Measurements from ENCODE around the gene IFI27L1. TPM values are rescaled to one million over a fixed set of nuclear protein-coding genes. Genes with fewer than 3 reads are reported as not detected.

Gene IFI27L1, protein sequence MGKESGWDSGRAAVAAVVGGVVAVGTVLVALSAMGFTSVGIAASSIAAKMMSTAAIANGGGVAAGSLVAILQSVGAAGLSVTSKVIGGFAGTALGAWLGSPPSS
- 20.5 TPM for total RNA-seq

DNA sequence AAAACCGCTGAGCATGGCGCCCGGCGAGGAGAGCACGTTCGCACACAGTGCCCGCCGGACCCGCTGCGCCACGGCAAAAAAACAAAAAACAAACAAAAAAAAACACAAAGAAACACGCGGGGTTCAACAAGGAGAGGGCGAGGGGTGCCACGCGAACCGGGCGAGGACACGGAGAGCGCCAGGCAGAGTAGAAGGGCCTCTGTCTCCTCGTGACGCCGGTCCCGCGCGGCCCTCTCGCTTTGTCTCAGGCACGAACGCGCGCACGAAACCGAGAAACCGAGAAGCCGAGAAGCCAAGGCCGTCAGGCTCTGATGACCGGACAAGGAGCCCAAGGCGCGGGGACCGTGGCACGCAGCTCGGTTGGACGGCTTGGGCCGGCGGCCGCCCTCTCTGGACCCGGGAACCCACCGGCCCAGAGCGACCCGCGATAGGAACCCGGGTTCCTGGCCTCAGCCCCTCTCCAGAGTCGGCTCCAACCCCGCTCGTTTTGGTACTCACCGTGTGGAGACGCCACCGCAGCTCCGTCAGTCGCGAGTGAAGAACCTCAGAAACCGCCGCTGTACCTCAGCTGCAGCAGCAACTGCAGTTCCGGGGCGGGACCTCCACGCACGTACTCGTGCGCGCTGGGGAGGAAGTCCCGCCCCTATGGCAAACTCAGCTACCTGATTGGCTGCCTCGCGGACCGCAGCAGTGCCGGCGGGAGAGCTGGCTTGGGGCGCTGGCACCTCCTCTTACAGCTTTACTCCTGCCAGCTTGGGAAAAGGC lies at the start of gene IFI27L1, which contains the start of gene DDX24:
Gene IFI27L1 (plus strand): TSS at position 690 of the 765 bp plus-strand sequence. CDS start 15,628 bp downstream, outside the sequence.
Gene DDX24 (minus strand): TSS at position 582 of the 765 bp plus-strand sequence. CDS start 1,460 bp downstream, outside the sequence.
- ATAC-seq (peak; percentile 100), DNase-seq (ENCODE audit: low spot score) (peak; percentile 98)
- intact Hi-C loops (cut with DNase I), result no loop called here

DNA sequence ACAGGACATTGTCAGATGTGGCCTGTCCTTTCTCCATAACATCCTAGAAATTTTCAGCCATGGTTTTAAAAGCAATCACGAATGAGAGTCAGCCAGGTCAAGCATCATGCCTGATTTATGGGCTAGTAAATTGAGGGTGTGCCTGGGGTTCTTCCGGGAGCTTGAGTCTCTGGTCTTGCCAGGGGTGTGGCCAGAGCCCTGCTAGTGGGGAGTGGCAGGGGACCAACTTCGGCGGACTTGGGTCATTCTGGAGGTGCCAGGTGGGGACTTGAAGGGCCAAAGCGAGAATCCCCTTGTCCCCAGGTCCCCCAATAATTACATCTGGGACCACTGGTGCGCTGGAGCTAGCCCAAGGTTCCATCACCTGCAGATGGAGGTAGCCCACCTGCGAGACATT lies 49.2 kb upstream of the IFI27L1 start:
- intact Hi-C loops (cut with DNase I), result loop anchor here (10.0 kb wide), 1 partner anchor 103 kb away; no protein-coding TSS in a partner anchor
- no peak for ATAC-seq
- DNase-seq (ENCODE audit: low spot score), result no peak

DNA sequence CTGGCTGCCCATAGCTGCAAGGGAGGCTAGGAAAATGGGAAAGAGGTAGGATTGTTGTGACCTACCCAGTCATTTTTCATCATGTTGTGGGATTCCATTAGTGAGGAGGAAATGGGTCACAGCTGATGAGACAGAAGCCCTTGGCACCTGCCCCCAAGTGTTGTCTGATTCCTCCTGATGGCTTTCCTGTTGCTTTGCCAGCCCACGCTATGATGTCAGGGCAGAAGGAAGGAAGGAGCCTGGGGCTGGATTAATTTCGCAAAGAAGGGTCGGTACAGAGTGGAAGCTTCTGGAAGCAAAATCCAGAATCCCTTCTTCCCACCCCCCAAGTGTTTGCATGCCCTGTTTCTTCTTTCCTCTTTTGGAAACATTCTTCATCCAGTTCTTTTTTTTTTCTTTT lies 46.2 kb upstream of the IFI27L1 start:
- DNase-seq (ENCODE audit: low spot score), result no peak
- intact Hi-C loops (cut with DNase I), result loop anchor here (10.0 kb wide), 1 partner anchor 100 kb away; no protein-coding TSS in a partner anchor
- no peak for ATAC-seq

DNA sequence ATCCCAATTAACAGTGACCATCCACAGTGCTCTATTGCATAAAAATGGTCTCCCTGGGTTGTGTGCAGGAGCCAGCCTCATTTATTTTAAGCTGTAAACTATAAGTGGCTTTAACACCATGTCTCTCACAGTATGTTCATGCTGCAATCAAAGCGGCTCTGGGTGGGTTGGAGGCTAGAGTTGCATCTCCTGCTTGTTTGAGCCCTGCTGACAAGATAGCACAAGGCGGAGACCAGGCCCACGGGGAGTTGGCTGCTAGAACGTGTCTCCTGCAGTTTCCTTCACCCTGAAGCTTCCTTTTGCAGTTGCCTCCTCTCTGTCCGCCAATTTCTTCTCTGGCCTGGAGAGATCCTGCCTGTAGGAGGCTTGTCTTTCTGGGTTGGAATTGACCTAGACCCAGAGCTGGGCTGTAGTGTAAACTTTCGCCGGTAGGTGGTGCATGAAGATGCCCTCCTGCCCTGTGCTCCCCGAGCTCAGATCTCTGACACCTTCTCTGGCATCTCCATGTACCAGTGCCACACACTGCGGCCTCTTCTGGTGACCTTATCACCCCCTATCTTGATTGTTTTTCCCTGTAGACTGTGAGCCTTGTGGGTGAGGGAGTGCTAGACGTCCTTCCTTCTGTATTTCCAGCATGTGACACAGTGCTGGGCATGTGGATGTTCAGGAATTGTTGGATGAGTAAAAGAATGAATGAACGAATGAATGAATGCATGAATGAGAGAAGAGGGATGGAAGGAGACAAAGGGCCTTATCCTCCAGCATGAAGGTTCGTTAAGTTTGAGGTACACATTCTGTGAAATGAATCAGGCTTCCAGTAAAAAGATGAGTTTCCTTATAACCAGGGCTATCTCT lies 44.6 kb upstream of the IFI27L1 start:
- ATAC-seq (peak; percentile 88), DNase-seq (ENCODE audit: low spot score) (peak; percentile 84)
- intact Hi-C loops (cut with DNase I), result loop anchor here (10.0 kb wide), 1 partner anchor 98 kb away; no protein-coding TSS in a partner anchor

DNA sequence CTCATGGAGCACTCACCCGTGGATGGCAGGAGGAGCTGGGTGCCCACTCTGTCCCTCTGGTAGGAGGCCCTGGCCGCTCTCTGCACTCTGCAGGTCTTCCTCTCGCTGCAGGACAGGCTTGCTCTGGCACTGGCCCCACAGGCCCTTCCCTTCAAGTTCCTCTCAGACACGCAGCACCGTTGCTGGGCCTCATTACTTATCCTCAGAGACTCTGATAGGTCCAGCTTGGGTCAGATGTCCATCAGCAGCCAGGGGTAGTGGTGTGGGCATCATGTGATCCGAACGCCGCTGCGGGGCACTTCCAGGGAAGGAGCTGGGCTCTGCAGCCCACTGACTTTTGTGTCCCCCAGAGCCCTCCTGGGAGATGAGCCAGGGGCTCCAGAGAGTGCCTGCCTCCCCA lies 43.2 kb upstream of the IFI27L1 start:
- no peak for ATAC-seq
- no peak for DNase-seq (ENCODE audit: low spot score)
- intact Hi-C loops (cut with DNase I), result loop anchor here (10.0 kb wide), 1 partner anchor 97 kb away; no protein-coding TSS in a partner anchor

DNA sequence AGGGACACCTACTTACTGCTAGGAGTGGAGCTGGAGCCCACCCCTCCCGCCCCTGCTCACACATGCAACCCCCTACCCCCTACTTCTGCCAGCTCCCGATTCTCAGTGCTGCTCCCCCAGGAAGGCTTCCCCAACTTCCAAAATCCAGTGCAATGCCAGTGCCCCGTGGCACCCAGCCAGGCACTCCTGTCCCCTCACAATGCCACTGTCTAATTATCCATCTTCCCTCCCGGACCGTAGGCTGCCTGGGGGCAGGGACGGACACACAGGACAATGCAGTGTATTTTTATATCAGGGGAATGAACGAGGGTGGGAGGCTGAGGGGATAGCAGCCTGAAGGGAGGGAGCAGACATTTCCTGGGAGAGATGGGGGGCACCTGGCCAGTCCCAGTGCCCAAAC lies 42.6 kb upstream of the IFI27L1 start:
- intact Hi-C loops (cut with DNase I), result loop anchor here (10.0 kb wide), 1 partner anchor 96 kb away; no protein-coding TSS in a partner anchor
- ATAC-seq (no peak), DNase-seq (ENCODE audit: low spot score) (no peak)

DNA sequence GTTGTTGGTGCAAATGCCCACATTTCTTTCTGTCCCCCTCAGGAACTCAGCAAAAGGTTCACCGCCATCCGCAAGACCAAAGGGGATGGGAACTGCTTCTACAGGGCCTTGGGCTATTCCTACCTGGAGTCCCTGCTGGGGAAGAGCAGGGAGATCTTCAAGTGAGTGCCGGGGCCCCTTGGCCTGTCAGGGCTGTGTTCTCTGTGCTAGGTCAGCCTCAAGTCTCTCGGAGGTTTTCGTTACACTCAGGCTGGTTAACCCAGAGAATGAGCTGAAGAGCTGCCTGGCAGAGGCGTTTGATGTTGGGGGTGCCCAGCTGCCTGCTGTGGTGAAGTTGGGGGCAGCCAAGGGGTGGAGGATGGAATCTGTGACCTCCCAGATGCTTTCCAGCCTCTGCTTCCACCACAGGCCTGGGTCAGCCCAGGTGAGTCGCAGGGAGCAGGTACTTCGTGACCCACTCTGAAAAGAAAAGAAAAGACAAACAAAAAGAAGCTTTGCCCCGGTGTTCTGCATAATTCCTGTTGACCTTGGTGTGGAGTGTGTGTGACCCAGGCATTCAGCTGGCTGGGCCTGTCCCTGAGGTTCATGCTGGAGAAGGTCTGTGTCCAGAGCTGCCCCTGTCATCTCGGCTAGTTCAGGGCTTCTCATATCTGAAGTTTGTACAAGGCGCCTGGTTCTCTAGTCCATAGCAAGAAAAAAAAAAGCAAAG lies 42.0 kb upstream of the IFI27L1 start:
- intact Hi-C loops (cut with DNase I), result loop anchor here (10.0 kb wide), 1 partner anchor 96 kb away; no protein-coding TSS in a partner anchor
- no peak for DNase-seq (ENCODE audit: low spot score)
- ATAC-seq, result no peak

DNA sequence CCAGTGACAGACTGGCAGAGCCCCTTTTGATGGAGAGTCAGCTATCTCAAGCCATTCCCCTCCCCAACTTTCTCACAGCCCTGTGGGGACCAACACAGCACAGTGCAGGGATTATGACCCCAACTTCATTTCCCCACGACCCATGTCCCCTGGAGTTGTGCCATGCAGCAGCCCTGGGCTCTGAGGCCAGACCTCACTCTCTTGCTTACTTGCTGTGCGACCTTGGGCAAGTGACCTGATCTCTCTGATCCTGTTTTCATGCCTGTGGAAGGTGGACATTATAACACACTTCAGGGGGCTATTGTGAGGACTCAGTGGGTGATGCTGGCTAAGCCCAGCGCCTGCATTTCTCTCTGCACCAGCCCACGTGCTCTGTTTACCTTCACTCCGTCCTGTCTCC lies 40.9 kb upstream of the IFI27L1 start:
- no peak for ATAC-seq
- intact Hi-C loops (cut with DNase I), result no loop called here

DNA sequence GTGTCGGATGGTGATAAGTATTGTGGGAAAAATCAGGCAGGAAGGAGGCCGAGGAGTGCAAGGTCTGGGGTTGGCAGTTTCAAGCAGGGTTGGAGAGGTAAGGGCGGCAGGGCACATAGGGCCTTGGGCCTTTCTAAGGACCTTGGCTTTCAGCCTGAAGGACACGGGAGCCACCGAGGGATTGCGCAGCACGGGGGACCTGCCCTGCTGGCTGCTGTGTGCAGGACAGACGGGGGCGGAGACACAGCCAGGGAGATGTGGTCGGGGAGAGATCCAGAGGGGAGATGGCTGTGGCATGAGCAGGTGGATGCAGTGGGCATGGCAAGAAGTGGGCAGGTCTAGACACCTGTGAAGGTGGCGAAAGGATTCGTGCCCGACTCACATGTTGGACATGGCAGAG lies 40.3 kb upstream of the IFI27L1 start:
- DNase-seq (ENCODE audit: low spot score) (no peak), ATAC-seq (no peak)
- intact Hi-C loops (cut with DNase I), result no loop called here

More for the DNA sequence above, 40.9 kb upstream of the IFI27L1 start:
- DNase-seq (ENCODE audit: low spot score), result no peak

DNA sequence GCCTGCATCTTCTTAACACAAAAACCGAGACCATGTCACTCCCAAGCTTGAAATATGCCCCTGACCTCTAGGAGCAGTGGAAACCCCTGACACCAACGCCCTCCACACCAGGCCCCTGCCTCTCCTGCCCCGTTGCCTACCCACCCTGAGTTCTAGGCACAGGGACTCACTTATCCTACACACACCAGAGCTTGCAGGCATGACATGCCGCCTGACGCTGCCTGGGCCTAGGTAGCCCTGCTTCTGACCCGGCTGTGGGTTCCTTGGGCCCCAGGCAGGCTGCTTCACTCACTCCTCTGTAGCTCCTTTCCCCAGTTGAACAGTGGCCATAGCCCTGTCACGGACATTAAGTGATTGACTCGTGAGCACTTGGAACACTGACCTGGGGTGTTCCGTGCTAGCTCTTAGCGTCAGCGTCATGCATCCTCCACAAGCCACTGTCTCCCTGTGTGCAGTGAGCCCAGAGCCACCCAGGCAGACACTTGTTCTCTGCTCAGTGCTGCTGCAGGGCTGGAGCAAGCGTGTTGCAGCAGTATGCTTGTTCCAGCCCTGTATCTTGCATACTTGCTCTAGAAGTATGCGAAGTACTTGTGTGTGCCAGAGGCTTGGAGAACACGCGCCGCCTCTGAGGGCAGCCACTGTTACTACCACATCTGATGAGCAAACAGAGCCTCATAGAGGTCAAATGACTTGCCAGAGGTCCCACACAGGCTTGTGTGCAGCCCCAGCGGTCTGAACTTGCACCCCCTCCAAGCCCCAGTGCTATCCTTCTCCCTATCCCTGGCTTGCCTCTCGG lies 39.4 kb upstream of the IFI27L1 start:
- DNase-seq (ENCODE audit: low spot score), result no peak
- peak; percentile 80 for ATAC-seq
- intact Hi-C loops (cut with DNase I), result no loop called here

DNA sequence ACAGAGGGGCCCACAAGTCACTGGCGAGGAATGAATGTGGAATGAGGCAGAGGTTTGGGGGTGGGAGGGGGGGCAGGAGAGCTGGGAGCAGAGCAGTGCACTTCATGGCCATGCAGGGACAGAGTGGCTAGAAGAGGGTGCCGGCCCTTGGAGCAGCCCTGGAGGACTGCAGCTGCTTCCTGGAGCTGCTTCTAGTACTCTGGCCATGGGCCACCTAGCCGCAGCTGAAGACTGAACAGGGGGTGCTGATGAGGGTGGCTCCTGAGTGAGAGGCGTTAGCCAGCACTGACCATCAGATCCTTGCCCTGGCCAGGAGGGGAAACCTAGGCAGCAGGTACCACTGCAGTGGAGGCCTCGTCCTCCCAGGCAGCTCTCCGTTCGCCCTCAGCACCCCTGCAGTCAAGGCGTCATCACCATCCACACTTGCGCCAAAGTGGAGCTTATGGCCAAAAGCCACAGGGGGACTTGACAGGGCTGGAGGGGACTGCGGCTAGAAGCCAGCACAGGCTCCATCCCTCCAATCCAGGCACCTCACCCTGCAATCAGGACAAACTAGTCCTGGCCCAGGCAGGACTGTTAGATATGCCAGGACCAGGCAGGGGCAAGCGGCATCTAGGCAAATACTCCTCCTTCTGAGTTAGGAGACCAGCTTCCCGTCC lies 38.5 kb upstream of the IFI27L1 start:
- ATAC-seq (peak; percentile 45), DNase-seq (ENCODE audit: low spot score) (no peak)
- intact Hi-C loops (cut with DNase I), result no loop called here

DNA sequence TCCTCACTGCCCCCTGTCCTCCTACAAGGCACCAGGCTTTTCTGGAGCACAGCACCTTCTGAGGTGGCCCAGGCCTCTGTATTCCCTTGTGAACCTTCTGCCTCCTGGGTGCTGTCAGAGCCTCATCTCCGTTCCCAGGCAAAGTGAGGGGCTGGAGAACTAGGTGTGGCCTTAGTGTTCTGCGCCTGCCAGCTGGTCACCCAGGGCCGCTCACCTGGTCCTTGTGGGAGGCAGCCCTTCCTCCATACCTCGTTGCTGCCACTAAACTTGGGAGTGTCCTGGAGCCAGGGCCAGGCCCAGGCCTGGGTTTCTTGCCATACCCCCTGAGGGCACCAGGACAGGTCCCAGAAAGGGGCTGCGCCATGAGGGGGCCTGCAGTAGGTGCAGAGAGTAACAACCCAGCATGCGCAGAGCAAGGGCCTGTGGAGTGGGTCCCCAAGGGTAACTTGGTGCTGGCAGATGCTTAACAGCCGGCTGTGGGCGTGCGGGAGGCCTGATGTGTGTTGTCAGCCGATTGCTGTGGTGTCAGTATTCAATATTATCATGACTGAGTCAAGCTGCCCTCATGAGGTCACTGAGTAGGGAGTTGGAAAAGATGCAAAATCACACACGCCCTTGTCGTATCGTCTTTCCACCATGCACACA lies 37.9 kb upstream of the IFI27L1 start:
- intact Hi-C loops (cut with DNase I), result no loop called here
- ATAC-seq (no peak), DNase-seq (ENCODE audit: low spot score) (no peak)

DNA sequence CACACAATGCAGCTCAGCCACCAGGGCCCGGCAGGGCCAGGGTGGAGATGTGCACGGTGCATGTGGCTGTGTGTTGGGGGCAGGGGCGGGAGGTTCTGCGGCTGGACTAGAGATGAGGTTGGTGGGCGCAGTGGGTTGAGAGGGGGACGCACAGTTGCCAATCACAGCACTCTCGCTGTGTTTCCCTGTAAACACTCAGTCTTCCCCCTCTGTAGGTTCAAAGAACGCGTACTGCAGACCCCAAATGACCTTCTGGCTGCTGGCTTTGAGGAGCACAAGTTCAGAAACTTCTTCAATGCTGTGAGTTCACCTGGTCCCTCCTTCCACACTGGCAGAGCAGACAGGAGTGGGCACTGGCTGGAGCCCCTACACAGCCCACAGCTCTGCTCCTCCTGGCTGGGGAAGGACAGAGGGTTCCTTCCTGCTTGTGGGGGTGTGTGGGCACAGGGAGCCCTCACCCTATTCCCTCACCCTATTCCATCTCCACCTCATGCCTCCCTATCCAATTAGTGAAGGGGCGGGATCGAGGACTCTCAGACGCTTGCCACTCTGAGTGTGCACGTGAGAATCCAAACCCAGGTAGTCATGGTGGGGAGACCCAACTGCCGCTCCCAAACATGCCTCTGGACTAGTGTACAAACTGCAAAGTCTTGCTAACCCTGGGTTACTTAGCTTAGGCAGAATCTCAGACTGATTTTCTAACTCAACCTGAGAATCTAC lies 37.2 kb upstream of the IFI27L1 start:
- peak; percentile 25 for DNase-seq (ENCODE audit: low spot score)
- intact Hi-C loops (cut with DNase I), result no loop called here
- ATAC-seq, result no peak

DNA sequence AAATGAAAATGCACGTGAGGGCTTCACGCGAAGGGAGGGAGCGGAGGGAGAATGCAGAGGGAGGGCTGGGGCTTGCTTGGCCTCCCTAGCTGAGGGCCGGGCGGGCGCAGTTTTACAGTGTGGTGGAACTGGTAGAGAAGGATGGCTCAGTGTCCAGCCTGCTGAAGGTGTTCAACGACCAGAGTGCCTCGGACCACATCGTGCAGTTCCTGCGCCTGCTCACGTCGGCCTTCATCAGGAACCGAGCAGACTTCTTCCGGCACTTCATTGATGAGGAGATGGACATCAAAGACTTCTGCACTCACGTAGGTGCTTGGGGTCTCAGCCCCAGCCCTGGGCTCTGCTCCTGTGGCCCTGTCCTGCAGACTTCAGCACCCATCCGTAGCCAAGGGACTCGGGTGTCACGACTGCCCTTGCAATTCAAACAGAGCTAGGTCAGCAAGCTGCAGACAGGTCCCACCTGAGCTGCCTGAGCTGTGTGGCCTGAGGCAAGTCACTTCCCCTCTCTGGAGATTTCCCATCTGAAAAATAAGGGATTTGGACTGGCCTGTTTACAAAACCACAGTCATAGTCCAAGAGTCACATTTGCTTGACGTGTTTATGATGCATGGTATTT lies 36.5 kb upstream of the IFI27L1 start:
- intact Hi-C loops (cut with DNase I), result no loop called here
- ATAC-seq (no peak), DNase-seq (ENCODE audit: low spot score) (peak; percentile 53)

DNA sequence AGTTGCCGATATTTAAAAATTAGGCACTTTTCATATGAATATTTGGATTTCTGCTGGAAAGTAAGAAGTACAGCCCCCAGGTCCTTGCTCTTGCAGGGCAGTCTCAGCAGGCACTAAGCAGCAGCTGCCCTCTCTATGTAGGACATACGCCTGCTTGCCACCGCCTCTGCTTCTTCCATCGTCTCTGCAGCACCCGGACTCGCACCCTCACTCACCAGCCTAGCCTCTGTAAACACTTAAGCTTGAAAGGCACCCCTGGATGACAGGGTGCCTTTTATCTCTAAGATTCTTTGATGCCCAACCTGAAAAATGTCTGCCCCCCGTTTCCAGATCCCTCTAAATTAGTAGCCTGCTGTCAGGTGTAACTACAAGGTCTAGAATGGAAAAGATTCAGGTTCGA lies 36.0 kb upstream of the IFI27L1 start:
- intact Hi-C loops (cut with DNase I), result no loop called here
- ATAC-seq, result no peak
- DNase-seq (ENCODE audit: low spot score), result peak; percentile 8

All from sciatic nerve (tissue), 2 donors.